GM12892 (cell line): ENCODE results near the gene SHMT2. TPM values are rescaled to one million over a fixed set of nuclear protein-coding genes. Genes with fewer than 3 reads are reported as not detected.

Experiments
- DNase-seq: peaks from one replicate; pipeline ENCODE4 v3.0.0; 2011; ENCODE audit not compliant: insufficient read length
- FAIRE-seq: peaks from 2 replicates; lab custom pipeline; 2011; peaks lifted over from hg19 to GRCh38; lab: Jason Lieb, UNC
- POLR2A ChIP-seq: IDR thresholded peaks from 2 replicates; pipeline ENCODE4 v1.6.1; 2011; ENCODE audit warnings: low read depth, low read length, control low read depth
- POLR2AphosphoS5 ChIP-seq: IDR thresholded peaks from 2 replicates; pipeline ENCODE4 v1.6.1; 2011; ENCODE audit warnings: low read depth, low read length, control low read depth
- TAF1 ChIP-seq: IDR thresholded peaks from 2 replicates; pipeline ENCODE4 v1.6.1; 2011; ENCODE audit warnings: low read depth, mild to moderate bottlenecking, control low read depth, low read length, borderline replicate concordance
- polyA plus RNA-seq: library from polyadenylated mRNA; unstranded; fragments of >200 nt; gene quantifications from one replicate; pipeline ENCODE4 v1.2.1, GENCODE V29; 2012; ENCODE audit warnings: missing spikeins, inconsistent platforms; ENCODE audit not compliant: missing spikeins

SHMT2 gene
- 151 TPM for polyA plus RNA-seq

DNA sequence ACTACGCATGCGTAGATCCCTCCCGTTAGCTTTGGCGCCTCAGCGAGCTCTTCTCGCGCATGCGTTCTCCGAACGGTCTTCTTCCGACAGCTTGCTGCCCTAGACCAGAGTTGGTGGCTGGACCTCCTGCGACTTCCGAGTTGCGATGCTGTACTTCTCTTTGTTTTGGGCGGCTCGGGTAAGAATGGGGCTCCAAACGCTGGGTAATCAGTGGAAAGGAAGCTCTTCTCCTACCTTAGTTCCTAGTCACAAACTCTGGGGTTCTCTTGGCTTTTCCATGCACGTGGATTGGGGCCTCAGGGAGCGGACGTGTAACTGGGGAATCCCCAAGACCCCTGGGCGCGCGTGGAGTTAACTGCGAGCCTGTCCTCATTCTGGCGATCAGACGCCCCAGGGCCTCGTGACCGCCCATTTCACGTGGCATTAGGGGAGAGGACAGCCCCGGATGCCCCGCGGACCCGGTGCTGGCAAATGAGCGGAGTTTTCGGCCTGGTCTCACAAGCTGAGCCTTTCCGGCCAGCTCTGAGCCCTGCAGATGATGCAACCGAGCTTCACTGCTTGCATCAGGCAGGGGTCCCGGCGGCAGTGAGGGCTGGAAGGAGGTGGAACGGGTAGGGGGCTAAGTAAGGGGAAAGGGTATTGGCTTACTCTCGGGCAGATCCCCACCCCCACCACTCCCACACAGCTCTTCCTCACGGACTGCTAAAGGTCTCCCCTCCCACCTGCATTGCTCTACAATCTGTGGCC lies at the start of gene SHMT2:
Gene SHMT2 (plus strand): TSS at position 78 of the 747 bp plus-strand sequence. CDS start 68 bp downstream, at position 146.
- DNase-seq (peak; percentile 98), FAIRE-seq (peak; percentile 98)
- TF ChIP-seq POLR2AphosphoS5: peak; percentile 70
- TF ChIP-seq TAF1: no peak
- TF ChIP-seq POLR2A: peak; percentile 59

DNA sequence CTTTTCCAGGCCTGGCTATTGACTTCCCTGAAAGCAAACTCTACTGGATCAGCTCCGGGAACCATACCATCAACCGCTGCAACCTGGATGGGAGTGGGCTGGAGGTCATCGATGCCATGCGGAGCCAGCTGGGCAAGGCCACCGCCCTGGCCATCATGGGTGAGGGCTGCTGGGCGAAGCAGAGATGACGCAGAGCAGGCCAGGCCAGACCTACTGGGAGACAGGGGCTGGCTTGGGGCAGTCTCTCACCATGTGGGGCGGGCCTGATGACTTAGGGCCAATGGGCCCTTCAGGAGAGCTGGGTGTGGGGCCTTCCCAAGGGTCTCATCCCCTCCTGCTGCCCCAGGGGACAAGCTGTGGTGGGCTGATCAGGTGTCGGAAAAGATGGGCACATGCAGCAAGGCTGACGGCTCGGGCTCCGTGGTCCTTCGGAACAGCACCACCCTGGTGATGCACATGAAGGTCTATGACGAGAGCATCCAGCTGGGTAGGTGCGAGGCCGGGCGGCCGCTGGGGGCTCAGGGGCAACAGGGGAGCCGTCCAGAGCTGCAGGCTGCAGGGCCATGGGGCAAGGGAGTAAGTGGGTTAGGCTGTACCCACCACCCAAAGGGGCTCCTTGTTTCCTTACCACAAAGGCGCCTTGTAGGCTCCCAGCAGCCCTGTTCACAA lies 49.1 kb upstream of the SHMT2 start:
- DNase-seq: no peak

DNA sequence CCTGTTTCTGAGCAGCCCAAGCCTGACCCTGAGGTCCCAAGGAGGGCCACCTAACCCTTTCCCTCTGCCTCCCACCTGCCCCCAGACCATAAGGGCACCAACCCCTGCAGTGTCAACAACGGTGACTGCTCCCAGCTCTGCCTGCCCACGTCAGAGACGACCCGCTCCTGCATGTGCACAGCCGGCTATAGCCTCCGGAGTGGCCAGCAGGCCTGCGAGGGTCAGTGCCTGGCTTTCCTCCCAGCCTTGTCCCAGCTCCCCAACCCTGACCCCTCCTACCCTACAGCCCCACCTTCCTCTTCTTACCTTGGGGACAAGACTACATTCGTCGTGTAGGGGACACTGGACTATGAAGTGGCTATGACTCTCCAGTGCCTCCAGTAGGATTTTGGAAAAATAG lies 48.4 kb upstream of the SHMT2 start:
- TF ChIP-seq POLR2AphosphoS5 (no peak), POLR2A (no peak), TAF1 (no peak)
- FAIRE-seq: no peak
- no peak for DNase-seq

More for the DNA sequence above, 49.1 kb upstream of the SHMT2 start:
- TF ChIP-seq TAF1 (no peak), POLR2A (no peak), POLR2AphosphoS5 (no peak)
- FAIRE-seq: no peak

DNA sequence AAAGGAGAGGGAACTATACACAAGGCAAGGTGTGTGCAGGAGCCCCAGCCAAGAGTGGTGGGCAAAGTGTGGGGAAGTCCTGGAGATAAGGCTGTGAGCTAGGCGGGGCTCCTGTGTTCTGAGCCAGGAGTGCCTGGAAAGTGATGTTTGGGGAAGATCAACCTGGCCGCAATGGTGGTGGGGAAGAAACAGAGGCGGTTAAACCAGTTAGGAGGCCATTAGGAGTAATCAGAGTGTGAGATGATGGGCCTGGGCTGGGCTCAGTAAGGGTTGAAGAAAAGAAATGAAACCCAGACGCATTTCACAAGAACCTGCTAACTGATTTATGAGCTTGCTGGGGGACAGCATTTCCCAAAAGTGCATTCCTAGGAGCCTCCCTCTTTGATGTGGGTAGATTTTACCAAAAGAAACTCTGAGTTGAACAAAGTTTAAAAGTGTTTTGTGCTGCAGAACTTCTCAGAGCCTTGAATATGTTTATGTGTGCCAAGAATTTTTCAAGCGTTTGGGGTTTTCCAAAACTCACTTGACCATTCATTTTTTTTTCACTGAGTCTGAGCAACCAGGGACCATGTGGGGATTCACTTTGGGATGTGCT lies 47.9 kb upstream of the SHMT2 start:
- no peak for FAIRE-seq
- DNase-seq: no peak
- no peak for TF ChIP-seq POLR2A

DNA sequence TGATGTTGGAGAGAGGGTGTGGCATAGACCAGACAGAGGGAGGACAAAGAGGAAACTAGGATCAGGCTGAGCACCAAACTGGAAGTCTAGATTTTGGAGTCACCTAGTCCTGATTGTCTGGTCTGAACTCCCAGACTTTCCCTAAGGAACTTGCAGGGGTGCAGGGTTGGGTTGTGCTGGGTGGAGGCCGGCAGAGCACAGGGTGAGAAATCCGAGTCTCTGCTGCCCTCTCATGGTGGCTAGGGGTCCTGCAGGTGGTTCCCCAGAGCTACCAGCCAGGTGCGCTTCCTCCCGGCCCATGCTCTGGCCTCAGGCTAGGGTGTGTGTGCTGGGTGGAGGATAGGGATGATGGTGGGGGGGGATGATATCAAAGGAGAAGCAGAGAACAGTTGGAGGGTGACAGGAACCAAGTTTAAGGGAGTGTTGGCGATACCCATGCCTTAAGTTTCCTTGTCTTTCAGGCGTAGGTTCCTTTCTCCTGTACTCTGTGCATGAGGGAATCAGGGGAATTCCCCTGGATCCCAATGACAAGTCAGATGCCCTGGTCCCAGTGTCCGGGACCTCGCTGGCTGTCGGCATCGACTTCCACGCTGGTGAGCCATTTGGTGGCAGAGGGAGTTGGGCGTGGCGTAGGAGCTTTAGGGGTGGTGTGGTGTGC lies 46.5 kb upstream of the SHMT2 start:
- TF ChIP-seq POLR2A: no peak
- no peak for TF ChIP-seq POLR2AphosphoS5
- DNase-seq (peak; percentile 97), FAIRE-seq (peak; percentile 99)

DNA sequence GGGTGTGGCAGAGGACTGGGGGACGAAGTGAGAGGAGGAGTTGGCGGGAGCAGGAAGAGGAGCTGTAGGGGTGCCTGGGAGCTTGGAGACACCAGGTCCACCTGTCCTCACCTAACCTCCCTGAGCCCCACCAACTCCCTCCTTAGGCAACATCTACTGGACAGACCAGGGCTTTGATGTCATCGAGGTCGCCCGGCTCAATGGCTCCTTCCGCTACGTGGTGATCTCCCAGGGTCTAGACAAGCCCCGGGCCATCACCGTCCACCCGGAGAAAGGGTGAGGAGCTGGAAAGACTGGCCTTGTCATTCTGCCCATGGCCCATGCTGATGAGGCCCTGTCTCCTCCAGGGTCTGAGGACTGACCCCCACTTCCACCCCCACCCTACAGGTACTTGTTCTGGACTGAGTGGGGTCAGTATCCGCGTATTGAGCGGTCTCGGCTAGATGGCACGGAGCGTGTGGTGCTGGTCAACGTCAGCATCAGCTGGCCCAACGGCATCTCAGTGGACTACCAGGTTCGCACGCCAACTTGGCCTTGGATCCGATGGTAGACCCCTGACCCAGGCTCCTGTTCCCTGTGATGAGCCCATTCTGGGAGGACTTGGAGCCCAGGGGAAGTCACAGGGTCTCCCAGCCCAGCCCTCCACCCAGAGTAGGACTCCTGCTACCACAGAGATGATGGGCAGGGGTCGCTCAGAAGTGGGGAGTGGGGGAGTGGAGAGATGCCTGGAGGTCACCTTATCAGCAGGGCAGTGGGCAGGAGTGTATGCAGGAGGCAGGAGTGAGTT lies 45.4 kb upstream of the SHMT2 start:
- FAIRE-seq: no peak
- no peak for DNase-seq
- TF ChIP-seq TAF1: no peak
- no peak for TF ChIP-seq POLR2AphosphoS5
- TF ChIP-seq POLR2A: no peak

DNA sequence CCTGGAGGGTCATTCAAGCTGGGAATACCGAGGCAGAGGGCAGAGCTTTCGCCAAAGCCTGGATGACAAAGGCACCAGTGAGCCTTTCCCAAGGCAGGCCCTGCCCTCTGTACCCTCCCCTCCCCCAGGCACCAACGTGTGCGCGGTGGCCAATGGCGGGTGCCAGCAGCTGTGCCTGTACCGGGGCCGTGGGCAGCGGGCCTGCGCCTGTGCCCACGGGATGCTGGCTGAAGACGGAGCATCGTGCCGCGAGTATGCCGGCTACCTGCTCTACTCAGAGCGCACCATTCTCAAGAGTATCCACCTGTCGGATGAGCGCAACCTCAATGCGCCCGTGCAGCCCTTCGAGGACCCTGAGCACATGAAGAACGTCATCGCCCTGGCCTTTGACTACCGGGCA lies 44.1 kb upstream of the SHMT2 start:
- FAIRE-seq: no peak
- TF ChIP-seq POLR2AphosphoS5 (no peak), POLR2A (no peak), TAF1 (no peak)
- DNase-seq: no peak

DNA sequence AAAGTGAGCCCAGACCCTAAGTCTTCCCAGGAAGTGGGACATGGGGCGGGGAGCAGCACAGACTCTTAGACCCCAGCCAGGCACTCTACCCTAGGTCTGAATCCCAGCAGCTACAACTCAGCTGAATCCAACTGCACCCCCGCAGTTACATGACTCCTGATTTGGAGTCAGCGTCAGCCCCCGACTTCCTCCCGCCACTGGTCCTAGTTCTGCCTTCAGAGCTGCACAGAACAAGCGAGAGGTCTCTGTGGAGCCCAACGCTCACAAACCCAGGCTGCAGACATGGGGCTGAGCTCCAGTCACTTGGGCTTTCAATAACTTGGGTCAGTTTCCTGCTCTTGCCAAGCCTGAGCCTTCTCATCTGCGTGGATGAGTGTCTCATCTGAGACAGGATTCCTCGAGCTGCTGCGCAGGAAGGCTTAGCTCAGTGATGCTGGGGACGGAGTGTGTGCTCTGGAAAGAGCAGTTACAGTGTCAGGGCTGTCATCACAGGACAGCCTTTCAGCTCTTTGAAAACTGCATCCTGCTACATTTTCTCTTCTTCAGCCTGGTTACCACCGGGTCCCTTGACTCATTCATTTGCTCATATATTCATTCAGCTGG lies 43.5 kb upstream of the SHMT2 start:
- TF ChIP-seq POLR2AphosphoS5 (no peak), TAF1 (no peak)
- no peak for DNase-seq
- no peak for FAIRE-seq

DNA sequence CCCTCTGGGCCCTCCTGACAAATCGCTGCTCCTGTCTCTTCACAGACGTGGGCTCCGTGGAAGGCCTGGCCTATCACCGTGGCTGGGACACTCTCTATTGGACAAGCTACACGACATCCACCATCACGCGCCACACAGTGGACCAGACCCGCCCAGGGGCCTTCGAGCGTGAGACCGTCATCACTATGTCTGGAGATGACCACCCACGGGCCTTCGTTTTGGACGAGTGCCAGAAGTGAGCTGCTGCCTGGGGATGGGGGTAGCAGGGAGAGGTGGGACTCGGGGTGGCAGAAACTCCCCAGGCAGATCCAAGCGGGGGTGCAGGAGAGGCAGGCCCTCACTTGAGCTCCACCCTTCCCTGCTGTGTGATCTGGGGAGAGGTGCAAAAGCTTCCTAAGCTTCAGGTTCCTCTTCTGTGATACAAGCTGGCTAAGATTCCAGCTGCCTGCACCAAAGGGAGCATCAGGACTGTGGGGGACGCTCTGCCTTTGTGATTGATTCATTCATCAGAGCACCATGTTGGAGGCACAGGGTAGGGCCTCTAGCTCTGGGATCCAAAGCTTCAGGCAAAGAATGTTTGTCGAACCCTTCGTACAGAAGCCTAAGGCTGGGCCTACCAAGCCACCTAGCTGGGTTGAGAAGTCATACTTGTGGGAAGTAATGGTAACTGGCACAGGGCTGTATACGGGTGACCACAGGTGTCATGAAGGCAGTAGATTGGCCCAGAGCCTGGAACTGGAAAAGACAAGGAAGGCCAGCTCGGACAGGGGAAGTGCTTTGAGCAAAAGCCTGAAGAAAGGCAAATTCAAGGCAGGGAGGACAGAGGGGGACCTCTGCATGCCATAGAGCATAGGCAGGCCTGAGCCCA lies 42.1 kb upstream of the SHMT2 start:
- FAIRE-seq (no peak), DNase-seq (no peak)
- no peak for TF ChIP-seq POLR2AphosphoS5
- no peak for TF ChIP-seq TAF1
- no peak for TF ChIP-seq POLR2A

DNA sequence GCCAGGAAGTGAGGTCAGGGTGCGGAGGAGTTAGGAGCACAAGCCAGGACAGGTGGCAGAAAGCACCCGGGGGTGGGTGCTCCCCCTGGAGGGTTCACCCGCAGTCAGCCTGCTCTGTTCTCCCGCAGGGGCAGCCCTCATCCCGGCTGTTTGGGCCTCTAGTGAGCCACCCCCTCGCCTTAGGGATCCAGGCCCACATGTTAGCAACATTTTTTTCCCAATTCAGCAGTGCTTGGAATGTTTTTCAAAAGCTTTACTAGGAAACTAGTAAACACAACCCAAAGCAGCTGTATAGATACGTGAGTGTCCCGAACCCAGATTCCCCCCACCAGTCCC lies 41.5 kb upstream of the SHMT2 start:
- FAIRE-seq (no peak), DNase-seq (no peak)
- no peak for TF ChIP-seq TAF1
- no peak for TF ChIP-seq POLR2AphosphoS5
- TF ChIP-seq POLR2A: no peak
